Measurements from ENCODE around the gene BCKDHA.
A peak's percentile ranks its signal among the peaks of the same experiment; 100 is the strongest.

Gene BCKDHA

GRCh38 chr19:41421314-41421713, 23.7 kb downstream of the BCKDHA start:
- no peak for DNase-seq
- no peak for TF ChIP-seq POLR2A (IDR thresholded peaks at IDR 0.05; ENCODE audit: low read length)
- no peak for TF ChIP-seq GATA1 (IDR thresholded peaks at IDR 0.05; ENCODE audit: low read depth, low read length)

GRCh38 chr19:41421973-41422372, 24.4 kb downstream of the BCKDHA start:
- no peak for DNase-seq
- TF ChIP-seq GATA1 (IDR thresholded peaks at IDR 0.05; ENCODE audit: low read depth, low read length): no peak

- no peak for TF ChIP-seq POLR2A (IDR thresholded peaks at IDR 0.05; ENCODE audit: low read length)
- TF ChIP-seq GATA1 (IDR thresholded peaks at IDR 0.05; ENCODE audit: low read depth, low read length): no peak
- DNase-seq: no peak
Measured at GRCh38 chr19:41422456-41422855, 24.8 kb downstream of the BCKDHA start.

GRCh38 chr19:41422955-41423354, 25.3 kb downstream of the BCKDHA start:
- no peak for DNase-seq
- TF ChIP-seq POLR2A (IDR thresholded peaks at IDR 0.05; ENCODE audit: low read length): no peak
- no peak for TF ChIP-seq GATA1 (IDR thresholded peaks at IDR 0.05; ENCODE audit: low read depth, low read length)

GRCh38 chr19:41424335-41425173, 26.9 kb downstream of the BCKDHA start:
- TF ChIP-seq GATA1 (IDR thresholded peaks at IDR 0.05; ENCODE audit: low read depth, low read length): no peak
- no peak for TF ChIP-seq POLR2A (IDR thresholded peaks at IDR 0.05; ENCODE audit: low read length)
- DNase-seq: no peak

- TF ChIP-seq POLR2A (IDR thresholded peaks at IDR 0.05; ENCODE audit: low read length) (no peak), GATA1 (IDR thresholded peaks at IDR 0.05; ENCODE audit: low read depth, low read length) (no peak)
- DNase-seq: no peak
Measured at GRCh38 chr19:41425174-41426115, 27.8 kb downstream of the BCKDHA start.

- TF ChIP-seq GATA1 (IDR thresholded peaks at IDR 0.05; ENCODE audit: low read depth, low read length): no peak
- no peak for TF ChIP-seq POLR2A (IDR thresholded peaks at IDR 0.05; ENCODE audit: low read length)
- no peak for DNase-seq
Measured at GRCh38 chr19:41426116-41426841, 28.7 kb downstream of the BCKDHA start.

GRCh38 chr19:41426952-41427646, 29.5 kb downstream of the BCKDHA start, which contains the start of gene B3GNT8:
B3GNT8 (minus strand) TSS chr19:41427374; CDS start chr19:41426778, 596 bp downstream.
- TF ChIP-seq GATA1 (IDR thresholded peaks at IDR 0.05; ENCODE audit: low read depth, low read length) (no peak), POLR2A (IDR thresholded peaks at IDR 0.05; ENCODE audit: low read length) (no peak)
- DNase-seq: peak; percentile 86 to 90

GRCh38 chr19:41427647-41428480, 30.2 kb downstream of the BCKDHA start:
- TF ChIP-seq POLR2A (IDR thresholded peaks at IDR 0.05; ENCODE audit: low read length): no peak
- no peak for TF ChIP-seq GATA1 (IDR thresholded peaks at IDR 0.05; ENCODE audit: low read depth, low read length)
- DNase-seq: peak; percentile 58 to 67

GRCh38 chr19:41428481-41428859, 30.9 kb downstream of the BCKDHA start:
- TF ChIP-seq GATA1 (IDR thresholded peaks at IDR 0.05; ENCODE audit: low read depth, low read length) (no peak), POLR2A (IDR thresholded peaks at IDR 0.05; ENCODE audit: low read length) (no peak)
- DNase-seq: no peak

GRCh38 chr19:41430922-41431321, 33.3 kb downstream of the BCKDHA start:
- TF ChIP-seq GATA1 (IDR thresholded peaks at IDR 0.05; ENCODE audit: low read depth, low read length): no peak
- no peak for TF ChIP-seq POLR2A (IDR thresholded peaks at IDR 0.05; ENCODE audit: low read length)
- no peak for DNase-seq
